NCI-H345 (cell line): Measurements from ENCODE around the gene NUCB1.
"Not testable (repeated sequence)": the region's sequence is repeated elsewhere in the genome, so short reads cannot be mapped to it uniquely, and the experiment has no call there.

Experiments
- DNase-seq: peaks from one replicate; lab custom pipeline; 2025; lab: John Stamatoyannopoulos, UW

The NUCB1 gene

DNA sequence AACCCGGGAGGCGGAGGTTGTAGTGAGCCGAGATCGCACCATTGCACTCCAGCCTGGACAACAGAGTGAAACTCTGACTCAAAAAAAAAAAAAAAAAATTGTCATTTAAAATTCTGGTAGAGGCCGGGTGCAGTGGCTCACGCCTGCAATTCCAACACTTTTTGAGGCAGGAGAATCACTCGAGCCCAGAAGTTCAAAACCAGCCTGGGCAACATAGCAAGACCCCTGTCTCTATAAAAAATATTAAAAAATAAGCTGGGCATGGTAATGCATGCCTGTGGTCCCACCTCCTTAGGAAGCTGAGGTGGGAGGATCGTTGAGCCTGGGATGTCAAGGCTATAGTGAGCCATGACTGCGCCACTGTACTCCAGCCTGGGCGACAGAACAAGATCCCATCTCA, 6.2 kb downstream of the NUCB1 start:
- DNase-seq, result no peak

DNA sequence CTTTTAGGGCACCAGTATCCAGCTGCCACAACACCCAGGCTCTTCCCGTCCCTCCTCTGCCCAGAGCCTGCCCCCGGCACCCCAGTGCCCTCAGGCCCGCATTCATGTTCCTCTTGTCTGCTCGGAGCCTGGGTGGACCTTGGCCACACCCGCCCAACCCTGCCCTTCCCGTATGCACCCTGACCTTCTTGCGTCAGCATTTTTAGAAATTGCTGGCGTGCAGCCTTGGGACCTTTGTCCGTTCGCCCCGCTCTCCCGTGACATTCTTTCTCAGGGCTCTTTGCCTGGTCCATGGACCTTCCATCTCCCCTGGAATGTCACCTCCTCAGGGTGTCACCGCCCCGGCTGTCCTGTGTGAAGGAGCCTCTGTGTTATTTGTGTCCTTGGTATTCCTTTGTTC, 7.6 kb downstream of the NUCB1 start:
- no peak for DNase-seq

DNA sequence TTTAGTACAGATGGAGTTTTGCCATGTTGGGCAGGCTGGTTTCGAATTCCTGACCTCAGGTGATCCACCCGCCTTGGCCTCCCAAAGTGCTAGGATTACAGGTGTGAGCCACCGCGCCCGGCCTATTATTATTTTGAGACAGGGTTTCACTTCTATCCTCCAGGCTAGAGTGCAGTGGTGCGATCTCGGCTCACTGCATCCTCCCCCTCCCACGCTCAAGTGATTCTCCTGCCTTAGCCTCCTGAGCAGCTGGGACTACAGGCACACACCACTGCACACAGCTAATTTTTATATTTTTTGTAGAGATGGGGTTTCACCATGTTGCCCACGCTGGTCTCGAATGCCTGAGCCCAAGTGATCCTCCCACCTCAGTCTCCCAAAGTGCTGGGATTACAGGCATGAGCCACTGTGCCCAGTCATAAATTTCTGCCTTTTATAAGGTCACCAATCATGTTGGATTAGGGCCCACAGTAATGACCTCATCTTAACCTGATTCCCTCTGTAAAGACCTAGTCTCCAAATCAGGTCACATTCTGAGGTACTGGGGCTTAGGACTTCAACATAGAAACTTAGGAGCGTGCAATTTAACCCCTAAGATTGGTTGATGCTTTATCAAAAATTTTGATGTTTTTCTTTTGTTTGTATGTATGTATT, 9.4 kb downstream of the NUCB1 start:
- not testable (repeated sequence) for DNase-seq

DNA sequence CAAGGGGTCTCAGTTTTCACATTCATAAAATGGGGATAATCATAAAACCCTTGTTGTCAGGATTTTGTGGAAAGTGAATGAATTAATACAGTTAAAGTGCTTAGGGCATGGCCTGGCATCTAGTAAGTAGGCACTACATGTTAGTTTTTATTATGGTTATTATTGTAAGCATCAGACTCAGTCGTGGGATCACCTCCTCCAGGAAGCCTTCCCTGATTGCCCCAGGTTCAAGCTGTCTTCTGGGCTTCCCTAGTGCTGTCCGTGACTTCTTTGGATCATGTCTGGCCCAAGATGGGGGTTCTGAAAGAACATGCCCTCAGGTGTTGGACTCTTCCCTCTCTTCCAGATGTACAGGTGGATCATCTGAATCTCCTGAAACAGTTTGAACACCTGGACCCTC, 10.7 kb downstream of the NUCB1 start:
- DNase-seq, result no peak

DNA sequence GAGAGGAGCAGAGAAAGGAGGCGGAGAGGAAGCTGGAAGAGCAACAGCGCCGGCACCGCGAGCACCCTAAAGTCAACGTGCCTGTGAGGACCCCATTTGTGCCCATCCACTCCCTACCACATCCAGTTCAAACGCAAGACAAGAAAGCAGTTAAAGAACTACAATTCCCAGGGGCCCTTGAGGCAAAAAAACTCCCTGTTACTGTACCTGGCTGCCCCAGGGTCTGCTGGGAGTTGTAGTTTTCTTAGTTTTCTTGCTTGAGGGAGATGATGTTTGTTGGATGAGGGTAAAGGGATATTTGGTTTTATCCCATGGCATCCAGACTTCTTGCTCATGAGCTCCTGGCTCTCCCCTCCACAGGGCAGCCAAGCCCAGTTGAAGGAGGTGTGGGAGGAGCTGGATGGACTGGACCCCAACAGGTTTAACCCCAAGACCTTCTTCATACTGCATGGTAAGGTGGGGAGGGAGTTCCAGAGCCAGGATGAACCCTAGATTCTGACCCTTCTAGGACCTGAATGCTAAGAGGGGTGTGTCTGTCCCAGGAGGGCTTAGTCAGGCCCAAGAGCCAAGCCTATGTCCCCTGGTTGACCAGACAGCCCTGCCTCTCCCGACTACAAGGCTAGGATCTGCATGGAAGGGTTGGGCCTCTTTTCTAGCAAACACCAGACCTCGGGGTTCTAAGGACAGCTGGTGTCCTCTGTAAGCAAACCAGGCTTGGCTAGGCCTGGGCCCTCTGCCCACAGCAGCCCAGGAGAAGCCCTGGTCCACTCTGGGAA, 13.2 kb downstream of the NUCB1 start:
- DNase-seq, result no peak

DNA sequence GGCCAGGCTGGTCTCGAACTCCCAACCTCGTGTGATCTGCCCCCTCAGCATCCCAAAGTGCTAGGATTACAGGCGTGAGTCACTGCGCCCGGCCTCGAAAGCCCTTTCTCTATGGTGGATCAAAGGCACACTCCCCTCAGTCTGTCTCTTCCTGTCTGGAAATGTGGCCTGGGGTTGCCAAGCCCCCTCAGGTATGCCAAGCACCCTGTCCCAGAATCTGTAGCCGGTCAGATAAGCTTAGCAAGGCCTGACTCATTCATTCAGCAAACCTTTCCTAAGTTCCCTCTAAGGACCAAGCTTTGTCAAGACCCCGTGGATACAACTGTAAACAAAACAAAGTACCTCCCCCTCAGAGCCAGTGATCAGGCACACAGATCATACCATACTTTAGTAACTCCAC, 14.1 kb downstream of the NUCB1 start:
- DNase-seq, result no peak

DNA sequence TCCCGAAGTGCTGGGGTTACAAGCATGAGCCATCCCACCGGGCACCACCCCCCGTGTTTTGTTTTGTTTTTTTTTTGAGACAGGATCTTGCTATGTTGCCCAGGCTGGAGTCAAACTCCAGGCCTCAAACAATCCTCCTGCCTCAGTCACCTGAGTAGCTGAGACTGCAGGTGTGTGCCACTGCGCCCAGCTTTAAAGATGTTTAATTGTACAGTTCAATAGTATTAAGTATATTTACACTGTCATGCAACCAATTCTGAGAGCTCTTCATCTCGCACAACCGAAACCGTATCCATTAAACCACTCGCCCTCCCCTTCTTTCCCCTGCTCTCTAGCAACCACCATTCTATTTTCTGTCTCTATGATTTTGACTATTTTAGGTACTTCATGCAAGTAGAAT, 15.6 kb downstream of the NUCB1 start:
- peak; percentile 80 for DNase-seq

DNA sequence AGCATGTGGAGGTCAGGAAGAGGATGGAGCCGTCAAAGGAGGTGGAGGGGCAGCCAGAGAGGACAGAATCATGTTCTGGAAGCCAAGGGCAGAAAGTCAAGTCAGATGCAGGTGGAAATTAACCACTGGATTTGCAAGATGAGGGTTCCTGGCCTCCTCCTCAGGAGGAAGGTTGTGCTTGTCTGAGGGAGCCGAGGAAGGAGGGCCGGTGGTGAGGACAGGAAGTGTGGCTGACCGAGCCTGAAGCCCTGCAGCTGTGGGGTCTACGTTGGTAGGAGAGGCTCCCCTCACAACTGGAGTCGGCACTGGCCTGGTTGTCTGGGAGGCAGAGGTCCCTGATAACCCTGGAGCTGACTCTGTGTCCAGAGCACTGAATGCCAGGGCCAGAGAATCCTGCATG, 18.0 kb downstream of the NUCB1 start:
- no peak for DNase-seq

DNA sequence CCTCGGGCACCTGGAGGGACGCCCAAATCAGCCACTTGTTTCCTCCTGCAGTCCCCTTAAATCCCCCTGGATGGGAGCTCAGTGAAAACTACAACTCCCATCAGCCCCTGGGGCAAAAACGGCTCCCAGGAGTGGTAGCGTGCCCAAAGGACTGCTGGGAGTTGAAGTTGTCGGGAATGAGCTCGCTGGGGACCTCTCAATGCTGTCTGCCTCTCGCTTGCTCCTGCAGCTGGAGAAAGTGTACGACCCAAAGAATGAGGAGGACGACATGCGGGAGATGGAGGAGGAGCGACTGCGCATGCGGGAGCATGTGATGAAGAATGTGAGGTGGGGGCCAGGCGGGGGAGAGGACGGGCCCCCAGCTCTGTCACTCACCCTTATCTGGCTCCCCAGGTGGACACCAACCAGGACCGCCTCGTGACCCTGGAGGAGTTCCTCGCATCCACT, 18.7 kb downstream of the NUCB1 start:
- no peak for DNase-seq

DNA sequence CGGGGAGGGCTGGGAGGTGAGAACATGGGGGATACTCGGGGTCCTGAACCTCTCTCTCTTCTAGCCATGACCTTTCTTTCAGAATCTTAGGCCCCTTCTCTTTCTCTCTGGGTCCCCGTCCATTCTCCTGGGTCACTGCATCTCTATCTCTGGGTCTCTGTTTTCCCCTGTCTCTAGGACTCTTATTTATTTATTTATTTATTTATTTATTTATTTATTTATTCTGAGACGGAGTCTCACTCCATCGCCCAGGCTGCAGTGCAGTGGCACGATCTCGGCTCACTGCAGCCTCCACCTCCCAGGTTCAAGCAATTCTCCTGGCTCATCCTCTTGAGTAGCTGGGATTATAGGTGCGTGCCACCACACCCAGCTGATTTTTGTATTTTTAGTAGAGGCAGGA, 19.2 kb downstream of the NUCB1 start:
- not testable (repeated sequence) for DNase-seq

DNA sequence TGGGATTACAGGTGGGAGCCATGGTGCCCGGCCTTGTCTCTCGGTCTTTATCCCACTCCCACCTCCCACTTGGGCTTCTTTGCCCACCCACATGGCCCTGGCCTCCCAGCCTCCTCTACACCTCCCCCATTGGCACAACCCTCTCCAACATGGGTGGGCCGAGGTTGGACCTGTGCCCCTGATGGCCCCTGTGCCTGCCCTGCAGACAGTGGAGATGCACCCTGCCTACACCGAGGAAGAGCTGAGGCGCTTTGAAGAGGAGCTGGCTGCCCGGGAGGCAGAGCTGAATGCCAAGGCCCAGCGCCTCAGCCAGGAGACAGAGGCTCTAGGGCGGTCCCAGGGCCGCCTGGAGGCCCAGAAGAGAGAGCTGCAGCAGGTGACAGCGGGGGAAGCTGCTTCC, 20.8 kb downstream of the NUCB1 start:
- no peak for DNase-seq

DNA sequence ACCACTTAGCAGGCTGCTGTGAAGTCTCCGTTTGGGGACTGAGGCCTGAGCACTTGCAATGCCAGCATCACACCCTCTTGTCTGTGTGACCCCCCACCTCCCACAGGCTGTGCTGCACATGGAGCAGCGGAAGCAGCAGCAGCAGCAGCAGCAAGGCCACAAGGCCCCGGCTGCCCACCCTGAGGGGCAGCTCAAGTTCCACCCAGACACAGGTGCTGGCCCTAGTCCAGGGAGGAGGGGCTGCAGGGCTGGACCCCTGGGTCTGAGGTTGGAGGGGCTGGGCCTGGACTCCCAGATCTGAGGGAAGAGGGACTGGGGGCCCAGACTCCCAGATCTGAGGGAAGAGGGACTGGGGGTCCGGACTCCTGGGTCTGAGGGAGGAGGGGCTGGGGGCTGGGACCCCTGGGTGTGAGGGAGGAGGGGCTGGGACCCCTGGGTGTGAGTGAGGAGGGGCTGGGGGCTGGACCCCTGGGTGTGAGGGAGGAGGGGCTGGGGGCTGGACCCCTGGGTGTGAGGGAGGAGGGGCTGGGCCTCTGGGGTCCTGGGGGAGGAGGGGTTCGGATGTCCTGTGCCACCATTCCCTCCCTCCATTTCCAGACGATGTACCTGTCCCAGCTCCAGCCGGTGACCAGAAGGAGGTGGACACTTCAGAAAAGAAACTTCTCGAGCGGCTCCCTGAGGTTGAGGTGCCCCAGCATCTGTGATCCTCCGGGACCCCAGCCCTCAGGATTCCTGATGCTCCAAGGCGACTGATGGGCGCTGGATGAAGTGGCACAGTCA, 21.8 kb downstream of the NUCB1 start:
- no peak for DNase-seq

DNA sequence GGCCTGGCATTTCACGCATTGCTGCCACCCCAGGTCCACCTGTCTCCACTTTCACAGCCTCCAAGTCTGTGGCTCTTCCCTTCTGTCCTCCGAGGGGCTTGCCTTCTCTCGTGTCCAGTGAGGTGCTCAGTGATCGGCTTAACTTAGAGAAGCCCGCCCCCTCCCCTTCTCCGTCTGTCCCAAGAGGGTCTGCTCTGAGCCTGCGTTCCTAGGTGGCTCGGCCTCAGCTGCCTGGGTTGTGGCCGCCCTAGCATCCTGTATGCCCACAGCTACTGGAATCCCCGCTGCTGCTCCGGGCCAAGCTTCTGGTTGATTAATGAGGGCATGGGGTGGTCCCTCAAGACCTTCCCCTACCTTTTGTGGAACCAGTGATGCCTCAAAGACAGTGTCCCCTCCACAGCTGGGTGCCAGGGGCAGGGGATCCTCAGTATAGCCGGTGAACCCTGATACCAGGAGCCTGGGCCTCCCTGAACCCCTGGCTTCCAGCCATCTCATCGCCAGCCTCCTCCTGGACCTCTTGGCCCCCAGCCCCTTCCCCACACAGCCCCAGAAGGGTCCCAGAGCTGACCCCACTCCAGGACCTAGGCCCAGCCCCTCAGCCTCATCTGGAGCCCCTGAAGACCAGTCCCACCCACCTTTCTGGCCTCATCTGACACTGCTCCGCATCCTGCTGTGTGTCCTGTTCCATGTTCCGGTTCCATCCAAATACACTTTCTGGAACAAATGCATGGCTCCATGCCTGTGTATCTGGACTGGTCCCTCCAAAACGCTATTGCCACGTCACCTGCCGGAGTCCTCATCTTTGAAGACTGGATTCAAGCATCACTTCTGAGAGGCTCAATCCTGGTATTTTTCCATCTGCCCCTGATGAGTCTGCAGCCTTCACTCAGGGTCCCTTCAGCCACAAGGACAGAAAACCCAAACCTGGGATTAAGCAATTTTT, 22.7 kb downstream of the NUCB1 start:
- no peak for DNase-seq

DNA sequence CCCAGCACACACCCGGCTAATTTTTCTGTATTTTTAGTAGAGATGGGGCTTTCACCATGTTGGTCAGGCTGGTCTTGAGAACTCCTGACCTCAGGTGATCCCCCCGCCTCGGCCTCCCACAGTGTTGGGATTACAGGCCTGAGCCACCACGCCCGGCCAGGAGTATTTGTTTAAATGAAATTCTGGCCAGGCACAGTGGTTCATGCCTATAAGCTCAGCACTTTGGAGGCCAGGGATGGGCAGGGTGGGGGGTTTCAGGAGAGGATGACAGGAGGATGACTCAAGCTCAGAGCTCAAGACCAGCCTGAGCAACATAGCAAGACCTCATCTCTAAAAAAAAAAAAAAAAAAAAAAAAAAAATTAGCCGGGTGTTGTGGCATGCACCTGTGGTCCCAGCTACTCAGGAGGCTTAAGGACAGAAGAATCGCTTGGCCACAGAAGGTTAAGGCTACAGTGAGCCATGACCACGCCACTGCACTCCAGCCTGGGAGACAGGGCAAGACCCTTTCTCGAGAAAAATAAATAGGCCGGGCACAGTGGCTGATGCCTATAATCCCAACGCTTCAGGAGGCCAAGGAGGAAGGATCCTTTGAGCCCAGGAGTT, 25.2 kb downstream of the NUCB1 start:
- DNase-seq, result no peak

DNA sequence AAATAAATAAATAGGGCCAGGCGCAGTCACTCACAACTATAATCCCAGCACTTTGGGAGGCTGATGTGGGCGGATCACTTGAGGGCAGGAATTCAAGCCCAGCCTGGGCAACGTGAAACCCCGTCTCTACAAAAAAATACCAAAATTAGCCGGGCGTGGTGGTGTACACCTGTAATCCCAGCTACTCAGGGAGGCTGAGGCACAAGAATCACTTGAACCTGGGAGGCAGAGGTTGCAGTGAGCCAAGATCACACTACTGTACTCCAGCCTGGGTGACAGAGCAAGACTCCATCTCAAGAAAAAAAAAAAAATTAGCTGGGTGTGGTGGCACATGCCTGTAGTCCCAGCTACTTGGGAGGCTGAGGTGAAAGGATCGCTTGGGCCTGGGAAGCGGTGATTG, 25.8 kb downstream of the NUCB1 start:
- not testable (repeated sequence) for DNase-seq

DNA sequence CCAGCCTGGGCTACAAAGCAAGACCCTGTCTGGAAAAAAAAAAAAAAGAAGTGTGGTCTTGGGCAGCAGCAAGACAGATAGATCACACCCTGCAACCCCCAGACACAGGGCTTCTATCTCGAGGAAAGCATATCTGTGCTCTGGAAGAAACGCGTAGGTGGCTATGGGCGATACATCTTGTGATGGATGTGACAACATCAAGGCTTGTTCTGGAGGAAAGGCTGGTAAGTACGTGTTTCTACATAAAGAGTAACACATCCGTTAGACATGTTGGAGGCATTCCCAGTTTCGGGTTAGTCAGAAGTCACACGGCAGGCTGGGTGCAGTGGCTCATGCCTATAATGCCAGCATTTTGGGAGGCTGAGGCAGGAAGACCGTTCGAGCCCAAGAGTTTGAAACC, 26.8 kb downstream of the NUCB1 start:
- DNase-seq, result no peak

DNA sequence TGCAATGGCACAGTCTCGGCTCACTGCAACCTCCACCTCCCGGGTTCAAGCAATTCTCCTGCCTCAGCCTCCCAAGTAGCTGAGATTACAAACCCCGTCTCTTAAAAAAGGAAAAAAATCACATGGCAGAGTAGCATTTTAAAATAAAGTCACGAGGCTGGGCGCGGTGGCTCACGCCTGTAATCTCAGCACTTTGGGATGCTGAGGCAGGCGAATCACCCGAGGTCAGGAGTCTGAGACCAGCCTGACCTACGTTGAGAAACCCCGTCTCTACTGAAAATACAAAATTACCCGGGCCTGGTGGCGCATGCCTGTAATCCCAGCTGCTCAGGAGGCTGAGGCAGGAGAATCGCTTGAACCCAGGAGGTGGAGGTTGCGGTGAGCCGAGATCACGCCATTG, 27.6 kb downstream of the NUCB1 start:
- not testable (repeated sequence) for DNase-seq

DNA sequence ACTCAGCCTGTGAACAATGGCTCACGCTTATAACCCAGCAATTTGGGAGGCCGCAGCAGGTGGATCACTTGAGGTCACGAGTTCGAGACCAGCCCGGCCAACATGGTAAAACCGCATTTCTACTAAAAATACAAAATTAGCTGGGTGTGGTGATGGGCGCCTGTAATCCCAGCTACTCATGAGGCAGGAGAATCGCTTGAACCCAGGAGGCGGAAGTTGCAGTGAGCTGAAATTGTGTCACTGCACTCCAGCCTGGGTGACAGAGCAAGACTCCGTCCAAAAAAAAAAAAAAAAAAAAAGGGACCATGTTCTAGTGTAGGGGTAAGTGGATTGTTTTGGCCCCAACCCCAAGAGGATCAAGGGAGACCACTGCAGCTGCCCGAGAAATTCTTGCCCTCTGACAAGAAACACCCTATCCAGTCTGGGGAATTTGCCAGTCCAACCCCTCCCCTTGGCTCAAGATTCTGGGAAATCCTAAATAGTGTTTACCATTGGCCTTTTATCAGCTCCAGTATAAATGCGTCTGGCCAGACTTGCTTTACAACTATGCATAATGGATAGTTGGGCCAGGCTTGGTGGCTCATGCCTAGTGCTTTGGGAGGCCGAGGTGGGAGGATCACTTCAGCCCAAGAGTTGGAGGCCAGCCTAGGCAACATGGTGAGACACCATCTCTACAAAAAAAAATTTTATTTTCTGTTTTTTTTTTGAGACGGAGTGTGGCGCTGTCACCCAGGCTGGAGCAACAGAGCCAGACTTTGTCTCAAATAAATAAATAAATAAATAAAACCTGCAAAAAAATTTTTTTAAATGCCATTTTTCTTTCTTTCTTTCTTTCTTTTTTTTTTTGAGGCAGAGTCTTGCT, 28.3 kb downstream of the NUCB1 start:
- no peak for DNase-seq

DNA sequence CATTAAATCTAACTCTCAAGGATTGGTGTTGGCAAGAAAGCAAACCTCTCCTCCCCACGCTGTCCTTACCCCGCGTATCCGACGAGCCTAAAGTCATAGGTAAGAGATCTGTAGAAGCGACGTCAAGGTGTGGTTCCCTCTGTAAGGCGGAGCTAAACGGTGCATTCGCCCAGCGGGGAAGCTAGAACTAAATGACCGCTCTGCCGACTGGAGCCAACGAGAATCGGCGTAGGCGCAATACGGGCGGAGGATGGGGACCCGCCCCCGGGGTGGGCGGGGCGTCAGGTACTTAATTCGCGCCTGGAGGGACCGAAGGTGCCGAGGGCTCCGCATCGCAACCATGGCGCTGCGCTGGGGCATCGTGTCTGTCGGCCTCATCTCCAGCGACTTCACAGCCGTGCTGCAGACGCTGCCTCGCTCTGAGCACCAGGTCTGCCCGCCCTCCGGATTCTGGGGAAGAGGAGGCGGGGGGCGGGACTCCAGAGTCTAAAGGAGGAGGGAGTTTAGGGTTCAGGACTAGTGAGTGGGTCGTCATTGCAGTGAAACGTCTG, 33.3 kb downstream of the NUCB1 start, which contains the start of gene DHDH:
Gene DHDH (plus strand): TSS at position 318 of the 551 bp plus-strand sequence. CDS start 23 bp downstream, at position 341.
- peak; percentile 92 for DNase-seq

DNA sequence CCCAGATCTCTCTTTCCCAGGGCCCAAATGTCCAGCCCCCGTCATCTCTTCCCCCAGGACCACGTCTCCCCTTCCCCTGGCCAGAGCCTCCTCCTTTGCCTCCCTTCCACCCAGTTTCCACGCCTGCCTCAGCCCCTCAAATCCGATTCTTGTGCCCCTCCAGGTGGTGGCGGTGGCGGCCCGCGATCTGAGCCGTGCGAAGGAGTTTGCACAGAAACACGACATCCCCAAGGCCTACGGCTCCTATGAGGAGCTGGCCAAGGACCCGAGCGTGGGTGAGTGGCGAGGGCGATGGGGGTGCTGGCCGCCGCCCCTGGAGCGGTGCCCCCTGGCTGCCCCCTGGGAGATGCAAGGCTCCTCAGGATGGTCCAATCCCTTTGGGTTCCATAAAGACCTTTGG, 34.7 kb downstream of the NUCB1 start:
- DNase-seq, result no peak
